ENCODE results near the gene GUK1. TPM values are rescaled to one million over a fixed set of nuclear protein-coding genes. Genes with fewer than 3 reads are reported as not detected.
"Not testable (repeated sequence)": the region's sequence is repeated elsewhere in the genome, so short reads cannot be mapped to it uniquely, and the experiment has no call there.

The GUK1 gene
- polyA plus RNA-seq, 1 donor, result 153 TPM

DNA sequence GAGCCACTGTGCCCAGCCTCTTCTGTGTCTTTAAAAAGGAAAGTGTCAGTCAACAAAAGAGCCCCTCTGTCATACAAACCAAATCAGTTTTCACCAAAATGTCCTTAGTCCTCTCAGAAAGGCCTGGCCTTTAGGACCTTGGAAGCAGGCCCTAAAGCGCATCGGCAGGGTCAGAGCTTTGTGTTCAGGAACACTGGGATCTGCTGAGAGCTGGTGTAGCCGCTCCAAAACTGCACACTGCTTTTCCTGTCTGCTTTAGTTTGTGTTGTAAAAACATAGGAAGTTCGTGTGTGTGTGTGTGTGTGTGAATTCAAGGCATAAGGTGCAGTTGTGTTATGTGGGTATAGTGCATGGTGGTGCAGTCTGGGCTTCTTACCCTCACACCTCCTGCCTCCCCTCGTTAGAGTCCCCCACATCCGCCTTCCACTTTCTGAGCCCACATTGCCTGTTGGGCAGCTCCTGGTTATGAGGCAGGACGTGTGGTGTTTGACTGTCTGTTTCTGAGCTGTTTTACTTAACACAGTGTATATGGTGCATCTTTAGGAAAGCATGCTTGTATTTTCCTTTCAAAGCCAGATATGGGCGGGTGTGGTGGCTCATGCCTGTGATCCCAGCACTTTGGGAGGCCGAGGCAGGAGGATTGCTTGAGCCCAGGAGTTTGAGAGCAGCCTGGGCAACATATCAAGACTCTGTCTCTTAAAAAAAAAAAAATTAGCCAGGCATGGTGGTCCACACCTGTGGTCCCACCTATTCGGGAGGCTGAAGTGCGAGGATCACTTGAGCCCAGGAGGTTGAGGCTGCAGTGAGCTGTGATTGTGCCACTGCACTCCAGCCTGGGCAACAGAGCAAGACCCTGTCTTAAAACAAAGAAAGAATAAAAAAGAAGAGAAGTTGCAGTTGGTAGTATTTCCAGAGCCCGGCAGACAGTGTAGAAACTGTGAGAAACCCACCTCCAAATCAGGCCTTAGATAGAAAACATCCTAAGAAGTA is 37.9 kb downstream of the GUK1 start:
- DNase-seq, result no peak

DNA sequence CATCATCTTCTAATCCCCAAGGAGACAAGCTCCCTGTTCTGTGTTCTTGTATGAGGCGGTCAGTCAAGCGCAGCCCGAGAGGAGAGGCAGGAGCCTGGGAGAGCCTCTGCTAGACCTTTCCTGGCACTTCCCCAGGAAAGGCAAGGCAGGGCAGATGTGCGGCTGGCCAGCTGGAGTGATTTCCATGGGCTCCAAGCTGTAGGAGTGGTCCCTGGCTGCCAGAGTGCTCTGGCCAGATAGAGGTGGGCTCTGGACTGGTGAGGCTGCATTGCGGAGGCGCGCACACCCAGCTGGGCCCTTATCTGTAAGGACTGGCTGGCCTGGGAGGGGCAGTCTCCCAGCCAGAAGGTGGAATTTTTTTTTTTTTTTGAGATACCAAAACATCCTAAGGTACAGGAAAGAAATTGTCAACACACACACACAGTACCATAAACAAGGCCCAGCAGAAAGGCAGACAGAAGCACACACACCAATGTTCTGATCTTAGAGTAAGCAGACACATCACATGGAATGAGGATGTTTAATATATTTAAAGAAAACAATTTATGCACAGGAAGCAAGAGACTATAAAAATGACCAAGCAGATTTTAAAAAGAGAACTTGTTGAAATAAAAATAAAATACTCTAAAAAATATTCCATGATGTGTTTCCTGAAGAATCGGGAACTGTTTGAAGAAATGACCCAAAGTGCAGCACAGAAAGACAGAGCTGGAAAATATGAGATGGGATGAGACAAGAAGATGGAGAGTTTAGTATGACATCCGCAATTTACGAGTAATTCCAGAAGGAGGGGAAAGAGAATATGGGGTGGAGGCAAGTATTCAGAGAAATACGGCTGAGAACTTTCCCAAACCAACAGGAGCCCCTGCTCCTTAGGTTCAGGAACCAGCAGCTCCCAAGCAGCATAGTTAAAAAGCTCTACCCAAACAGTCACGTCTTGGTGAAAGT is 38.9 kb downstream of the GUK1 start:
- DNase-seq, result no peak

DNA sequence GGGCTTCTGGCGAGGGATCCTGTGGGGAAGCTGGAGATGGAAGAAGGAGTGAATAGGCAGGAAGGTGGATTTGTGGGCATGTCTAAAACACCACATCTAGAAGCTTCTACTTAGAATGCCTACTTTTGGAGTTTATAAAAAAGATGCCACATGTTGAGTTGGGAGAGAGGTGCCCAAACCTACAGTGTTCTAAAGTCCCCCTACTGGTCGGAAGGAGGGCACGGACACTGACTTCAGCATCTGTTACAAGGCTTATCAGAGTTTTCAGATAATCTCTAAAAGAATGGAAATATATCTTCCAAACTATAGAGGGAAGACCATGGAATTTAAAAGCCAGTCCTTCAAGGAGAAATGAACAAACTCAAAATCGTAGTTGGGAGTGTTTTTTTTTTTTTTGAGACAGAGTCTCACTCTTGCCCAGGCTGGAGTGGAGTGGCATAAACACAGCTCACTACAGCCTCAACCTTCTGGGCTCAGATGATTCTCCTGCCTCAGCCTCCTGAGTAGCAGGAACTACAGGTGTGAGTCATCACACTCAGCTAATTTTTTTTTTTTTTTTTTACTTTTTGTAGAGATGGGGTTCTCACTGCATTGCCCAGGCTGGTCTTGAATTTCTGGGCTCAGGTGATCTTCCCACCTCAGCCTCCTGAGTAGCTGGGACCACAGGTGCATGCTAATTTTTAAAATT is 40.3 kb downstream of the GUK1 start:
- no peak for DNase-seq

DNA sequence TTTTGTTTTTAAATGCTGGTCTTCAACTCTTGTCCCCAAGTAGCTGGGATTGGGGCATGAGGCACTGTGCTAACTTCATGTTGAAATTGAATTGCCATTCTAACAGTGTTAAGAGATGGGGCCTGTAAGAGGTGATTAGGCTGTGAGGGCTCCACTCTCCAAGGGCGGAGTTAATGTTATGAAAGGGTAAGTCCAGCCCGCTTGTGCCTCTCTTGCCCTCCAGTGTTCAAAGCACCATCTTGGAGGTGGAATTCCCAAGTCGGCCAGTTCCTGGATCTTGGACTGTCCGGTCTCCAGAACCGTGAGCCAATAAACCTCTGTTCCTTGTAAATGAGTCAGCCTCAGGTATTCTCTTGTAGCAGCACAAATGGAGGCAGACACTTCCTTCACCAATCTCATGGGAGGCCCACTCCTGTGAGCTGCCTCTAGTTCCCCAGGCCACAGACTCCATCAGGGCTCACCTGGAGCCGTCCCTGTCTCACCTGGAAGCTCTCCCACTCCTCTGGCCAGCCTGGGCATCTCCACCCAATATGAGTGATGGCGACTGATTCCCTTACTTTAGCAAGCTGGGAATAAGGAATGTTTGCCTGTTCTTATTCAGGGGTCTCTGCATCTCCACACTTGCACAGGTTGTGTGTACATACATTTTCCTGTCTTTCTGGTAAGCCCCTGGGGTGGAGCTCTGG is 41.0 kb downstream of the GUK1 start:
- no peak for DNase-seq

DNA sequence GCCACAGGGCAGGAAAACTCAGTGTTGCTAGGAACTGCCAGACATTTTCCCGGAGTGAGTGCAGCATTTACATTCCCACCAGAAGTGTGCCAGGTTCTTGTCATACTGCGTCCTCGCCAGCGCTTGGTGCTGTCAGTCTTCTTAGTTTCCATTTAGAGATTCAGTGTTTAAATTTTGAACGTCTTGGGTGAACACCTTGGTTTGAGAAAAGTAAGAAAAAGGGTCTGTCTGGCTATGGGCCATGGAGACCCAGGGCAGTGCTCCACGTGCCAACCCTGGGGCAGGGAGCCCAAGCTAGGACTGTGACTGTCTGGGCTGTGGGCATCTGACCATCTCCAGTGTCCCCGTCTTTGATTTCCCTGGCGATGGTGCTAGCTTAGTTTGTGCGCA is 41.6 kb downstream of the GUK1 start:
- DNase-seq, result no peak

DNA sequence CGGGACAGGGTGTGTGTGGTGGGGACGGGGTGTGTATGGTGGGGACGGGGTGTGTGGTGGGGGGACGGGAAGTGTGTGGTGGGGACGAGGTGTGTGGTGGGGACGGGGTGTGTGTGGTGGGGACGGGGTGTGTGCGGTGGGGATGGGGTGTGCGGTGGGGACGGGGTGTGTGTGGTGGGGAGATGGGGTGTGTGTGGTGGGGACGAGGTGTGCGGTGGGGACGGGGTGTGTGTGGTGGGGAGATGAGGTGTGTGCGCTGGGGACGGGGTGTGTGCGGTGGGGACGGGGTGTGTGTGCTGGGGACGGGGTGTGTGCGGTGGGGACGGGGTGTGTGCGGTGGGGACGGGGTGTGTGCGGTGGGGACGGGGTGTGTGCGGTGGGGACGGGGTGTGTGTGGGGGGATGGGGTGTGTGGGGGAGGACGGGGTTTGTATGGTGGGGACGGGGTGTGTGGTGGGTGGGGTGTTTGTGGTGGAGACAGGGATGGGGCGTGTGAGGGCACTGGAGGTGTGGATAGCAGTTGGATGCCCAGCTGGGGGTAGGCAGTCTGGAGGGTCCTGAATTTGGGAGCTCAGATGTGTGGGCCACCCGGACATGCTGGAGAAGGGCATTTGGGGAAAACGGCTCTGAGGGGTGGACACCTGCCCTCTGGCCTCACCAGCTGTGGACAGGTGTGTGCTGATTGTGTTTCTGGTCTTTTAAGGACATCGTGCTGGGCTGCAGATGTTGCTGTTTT is 42.4 kb downstream of the GUK1 start:
- no peak for DNase-seq

DNA sequence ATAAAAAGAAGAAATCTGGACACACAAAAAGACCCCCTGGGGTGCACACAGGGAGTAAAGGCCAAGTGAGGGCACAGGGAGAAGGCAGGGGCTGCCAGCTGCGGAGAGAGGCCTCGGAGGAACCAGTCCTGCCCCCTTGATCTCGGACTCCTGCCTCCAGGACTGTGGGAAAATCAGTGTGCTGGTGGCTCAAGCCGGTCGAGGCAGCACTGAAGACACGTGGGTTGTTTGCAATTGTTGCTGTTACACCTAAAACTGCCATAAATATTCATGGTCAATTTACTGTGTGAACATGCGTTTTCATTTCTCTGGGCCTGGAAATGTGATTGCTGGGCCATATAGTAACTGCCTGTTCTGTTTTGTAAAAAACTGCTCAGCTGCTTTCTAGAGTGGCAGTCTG is 44.1 kb downstream of the GUK1 start:
- DNase-seq, result no peak

DNA sequence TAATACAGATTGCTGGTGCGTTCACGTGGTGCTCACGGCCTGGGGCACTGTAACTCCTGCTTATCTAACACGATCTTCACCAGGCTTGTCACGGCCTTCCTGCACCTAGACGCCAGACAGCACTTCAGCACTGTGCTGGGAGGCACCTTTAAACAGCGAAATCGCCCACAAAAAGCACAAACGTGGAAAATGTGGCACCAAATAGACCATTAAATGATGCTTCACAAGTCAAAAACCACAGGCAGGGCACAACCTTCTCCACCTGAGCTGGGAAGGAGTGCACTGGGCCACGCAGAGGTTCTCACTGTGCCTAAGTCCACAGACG is 45.5 kb downstream of the GUK1 start:
- DNase-seq, result no peak

DNA sequence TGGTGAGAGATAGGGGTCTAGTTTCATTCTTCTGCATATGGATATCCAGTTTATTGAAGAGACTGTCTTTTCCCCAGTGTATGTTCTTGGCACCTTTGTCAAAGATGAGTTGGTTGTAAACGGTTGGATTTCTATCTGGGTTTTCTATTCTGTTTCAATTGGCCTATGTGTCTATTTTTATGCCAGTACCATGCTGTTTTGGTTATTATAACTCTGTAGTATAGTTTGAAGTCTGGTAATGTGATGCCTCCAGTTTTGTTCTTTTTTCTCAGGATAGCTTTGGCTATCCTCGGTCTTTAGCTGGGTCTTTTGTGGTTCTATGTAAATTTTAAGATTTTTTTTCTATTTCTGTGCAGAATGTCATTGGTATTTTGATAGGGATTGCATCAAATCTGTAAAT is 48.2 kb downstream of the GUK1 start:
- not testable (repeated sequence) for DNase-seq

DNA sequence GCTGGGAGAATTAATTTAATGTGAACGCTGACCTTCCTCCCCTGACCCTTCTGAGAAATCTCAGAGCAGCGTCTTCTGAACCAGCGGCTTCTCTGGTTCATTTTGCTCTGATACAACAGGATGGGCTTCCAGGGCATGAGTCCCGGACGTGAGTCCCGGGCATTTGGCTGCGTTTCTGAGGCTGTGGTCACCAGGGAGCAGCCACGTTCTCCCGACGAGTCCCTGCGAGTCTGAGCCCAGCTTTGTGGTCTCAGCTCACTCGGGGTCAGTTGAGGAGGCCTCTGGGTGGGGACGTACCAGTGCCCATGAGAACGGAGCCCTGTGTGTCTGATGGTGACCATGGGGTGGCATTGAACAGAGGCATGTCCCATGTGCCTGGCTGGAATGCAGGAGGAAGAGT is 50.1 kb downstream of the GUK1 start:
- DNase-seq, result no peak

DNA sequence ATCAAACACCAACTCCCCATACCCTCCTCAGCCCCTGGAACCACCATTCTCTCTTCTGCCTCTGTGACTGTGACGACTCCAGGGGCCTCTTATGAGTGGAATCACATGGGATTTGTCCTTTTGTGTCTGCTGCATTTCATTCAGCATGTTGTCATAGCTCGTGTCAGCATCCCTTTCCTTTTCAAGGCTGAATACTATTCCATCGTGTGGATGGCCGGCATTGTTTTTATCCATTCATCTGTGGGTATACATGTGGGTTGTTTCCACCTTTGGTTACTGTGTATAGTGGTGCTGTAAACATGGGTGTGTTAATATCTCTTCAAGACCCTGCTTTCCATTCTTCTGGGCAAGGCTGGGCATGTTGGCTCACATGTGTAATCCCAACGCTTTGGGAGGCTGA is 50.7 kb downstream of the GUK1 start:
- DNase-seq, result no peak

DNA sequence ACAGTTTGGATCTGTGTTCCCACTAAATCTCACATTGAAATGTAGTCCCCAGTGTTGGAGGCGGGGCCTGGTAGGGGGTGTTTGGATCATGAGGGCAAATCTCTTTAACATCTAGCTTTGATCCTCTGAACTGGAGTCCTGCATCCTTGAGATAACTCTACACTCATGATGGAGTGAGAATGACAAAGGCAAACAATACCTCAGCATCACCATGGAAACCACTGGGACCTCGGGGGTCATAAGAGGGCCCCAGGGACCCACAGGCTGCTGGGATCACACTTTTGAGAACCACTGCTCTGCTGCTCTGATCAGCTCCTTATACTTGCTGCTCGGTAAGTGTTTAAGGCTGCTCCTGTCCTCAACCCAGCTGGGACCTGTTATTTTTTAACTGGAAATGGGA is 54.4 kb downstream of the GUK1 start:
- DNase-seq, result no peak

DNA sequence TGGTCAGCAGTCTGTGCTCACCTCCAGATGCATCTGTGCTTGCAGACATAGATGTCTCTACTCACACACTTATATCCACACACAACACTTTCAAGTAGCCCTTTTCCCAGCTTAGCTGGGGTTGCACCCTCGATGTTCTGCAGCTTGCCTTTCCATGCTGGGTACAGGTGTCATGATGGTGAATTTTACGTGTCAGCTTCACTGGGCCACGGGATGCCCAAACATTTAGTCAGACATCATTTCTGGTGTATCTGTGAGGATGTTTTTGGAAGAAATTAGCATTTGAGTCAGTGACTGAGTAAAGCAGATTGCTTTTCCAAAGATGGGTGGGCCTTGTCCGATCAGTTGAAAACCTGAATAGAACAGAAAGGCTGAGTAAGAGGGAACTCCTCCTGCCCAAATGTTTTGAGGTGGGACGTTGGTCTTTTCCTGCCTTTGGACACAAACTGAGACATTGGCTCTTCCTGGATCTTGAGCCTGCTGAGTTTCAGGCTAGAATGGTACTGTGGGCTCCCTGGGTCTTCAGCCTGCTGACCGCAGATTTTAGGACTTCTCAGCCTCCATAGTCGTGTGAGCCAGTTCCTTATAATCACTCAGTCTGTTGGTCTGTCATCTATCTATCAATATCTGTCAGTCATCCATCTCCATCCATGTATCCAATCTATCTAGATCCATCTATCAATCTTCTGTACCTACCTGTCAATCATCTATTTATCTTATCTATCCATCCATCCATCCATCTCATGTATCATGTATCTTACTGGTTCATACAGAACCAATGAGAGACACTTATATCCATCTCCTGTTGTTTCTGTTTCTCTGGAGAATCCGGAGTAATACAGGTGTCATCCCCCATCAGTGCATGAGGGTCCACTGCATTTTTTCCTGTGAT is 55.1 kb downstream of the GUK1 start:
- DNase-seq, result no peak

DNA sequence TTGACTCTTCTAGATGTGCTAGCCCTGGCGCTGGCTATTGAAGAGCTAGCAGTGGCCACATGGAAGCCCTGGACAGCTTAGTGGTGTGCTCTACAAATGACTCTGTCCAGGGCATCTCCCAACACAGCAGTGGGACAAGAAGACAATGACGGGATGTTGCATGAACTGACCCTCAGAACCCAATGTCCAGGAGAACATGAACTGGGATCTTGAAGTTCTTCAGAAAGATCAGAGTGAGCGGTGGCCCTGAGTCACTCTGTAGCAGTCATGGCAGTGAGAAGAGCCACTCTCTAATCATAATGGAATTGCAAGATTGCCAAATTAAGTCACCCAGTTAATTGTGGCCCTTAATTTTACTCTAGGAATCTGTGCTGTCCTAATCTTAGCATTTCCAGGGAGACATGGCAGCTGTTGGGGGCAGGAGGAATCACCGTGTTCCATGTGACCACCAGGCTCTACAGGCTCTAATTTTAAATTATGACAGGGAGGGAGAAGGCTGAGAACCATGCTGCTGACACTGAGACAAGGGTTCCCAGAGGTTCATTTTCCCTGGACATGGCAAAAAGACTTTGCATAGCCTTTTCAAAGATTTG is 57.6 kb downstream of the GUK1 start:
- no peak for DNase-seq

Other genes starting within 250 kb of the GUK1 start
- 11.3 TPM for gene WNT9A, start 192.3 kb upstream of the GUK1 start, polyA plus RNA-seq (ENCODE audit: insufficient read length)
- not detected for gene WNT3A, start 133.3 kb upstream of the GUK1 start, polyA plus RNA-seq (ENCODE audit: insufficient read length)
- 250 TPM for gene ARF1, start 57.6 kb upstream of the GUK1 start, polyA plus RNA-seq (ENCODE audit: insufficient read length)
- gene C1orf35, start 37.0 kb upstream of the GUK1 start, polyA plus RNA-seq (ENCODE audit: insufficient read length), result 15.5 TPM
- 35.6 TPM for gene MRPL55, start 31.0 kb upstream of the GUK1 start, polyA plus RNA-seq (ENCODE audit: insufficient read length)
- gene GJC2, start 9.7 kb downstream of the GUK1 start, polyA plus RNA-seq (ENCODE audit: insufficient read length), result 1.2 TPM
- 5.3 TPM for gene IBA57, start 25.5 kb downstream of the GUK1 start, polyA plus RNA-seq (ENCODE audit: insufficient read length)
- gene OBSCN, start 67.8 kb downstream of the GUK1 start, polyA plus RNA-seq (ENCODE audit: insufficient read length), result 556 TPM

All from hindlimb muscle (tissue), 1 donor.